IPS-18c (cell line): ENCODE data around the gene CCDC32.
A peak's percentile ranks its signal among the peaks of the same experiment; 100 is the strongest.
"Not testable (repeated sequence)": the region's sequence is repeated elsewhere in the genome, so short reads cannot be mapped to it uniquely, and the experiment has no call there.

Experiments used
- H3K4me3 ChIP-seq: 2 replicates; pipeline ENCODE4 v1.7.0; 2013; ENCODE audit warnings: low read depth, mild to moderate bottlenecking, low read length, moderate library complexity; ENCODE audit not compliant: insufficient read depth
- H3K9me3 ChIP-seq: one replicate; pipeline ENCODE4 v1.6.1; 2013; ENCODE audit warnings: mild to moderate bottlenecking, low read length, moderate library complexity; ENCODE audit not compliant: control insufficient read depth, insufficient read depth

The CCDC32 gene

GRCh38 chr15:40576914-40577313 lies 12.1 kb upstream of the CCDC32 start:
- not testable (repeated sequence) for H3K4me3 ChIP-seq

GRCh38 chr15:40575113-40575512 lies 10.3 kb upstream of the CCDC32 start:
- H3K9me3 ChIP-seq = no peaks in the 10 kb centered on the region
- H3K4me3 ChIP-seq = no peak overlapping the region

More at GRCh38 chr15:40576914-40577313, 12.1 kb upstream of the CCDC32 start:
- not testable (repeated sequence) for H3K9me3 ChIP-seq

GRCh38 chr15:40569129-40569953 lies 4.5 kb upstream of the CCDC32 start, which contains the start of gene RPUSD2:
Gene RPUSD2 (plus strand): TSS chr15:40569299. CDS start chr15:40569338, 39 bp downstream.
- Histone ChIP-seq H3K9me3 (no peaks in the 10 kb centered on the region), H3K4me3 (peak within 1 kb of the TSS; percentile 91)

GRCh38 chr15:40567111-40567510 lies 2.3 kb upstream of the CCDC32 start:
- Histone ChIP-seq H3K9me3 (no peaks in the 10 kb centered on the region), H3K4me3 (no peak overlapping the region)

GRCh38 chr15:40565333-40566238 lies 744 bp upstream of the CCDC32 start:
- no peaks in the 10 kb centered on the region for H3K9me3 ChIP-seq
- peak overlapping the region; percentile 5; the same call in 1 of the 2 replicates for H3K4me3 ChIP-seq

- H3K9me3 ChIP-seq = no peaks in the 10 kb centered on the region
- no peak overlapping the region for H3K4me3 ChIP-seq
Measured at GRCh38 chr15:40563426-40563825, 1.4 kb downstream of the CCDC32 start.

- Histone ChIP-seq H3K4me3 (no peak overlapping the region), H3K9me3 (no peaks in the 10 kb centered on the region)
Measured at GRCh38 chr15:40562691-40563090, 2.2 kb downstream of the CCDC32 start.

GRCh38 chr15:40558952-40559742 lies 5.7 kb downstream of the CCDC32 start:
- Histone ChIP-seq H3K4me3 (no peak overlapping the region), H3K9me3 (no peaks in the 10 kb centered on the region)

GRCh38 chr15:40555876-40556275 lies 9.0 kb downstream of the CCDC32 start:
- no peaks in the 10 kb centered on the region for H3K9me3 ChIP-seq
- no peak overlapping the region for H3K4me3 ChIP-seq

GRCh38 chr15:40554161-40554525 lies 10.7 kb downstream of the CCDC32 start:
- Histone ChIP-seq H3K4me3 (no peak overlapping the region), H3K9me3 (no peaks in the 10 kb centered on the region)

GRCh38 chr15:40550341-40551037 lies 14.4 kb downstream of the CCDC32 start:
- no peak overlapping the region for H3K4me3 ChIP-seq
- H3K9me3 ChIP-seq = no peaks in the 10 kb centered on the region

GRCh38 chr15:40549894-40550293 lies 14.9 kb downstream of the CCDC32 start:
- Histone ChIP-seq H3K4me3 (no peak overlapping the region), H3K9me3 (no peaks in the 10 kb centered on the region)

GRCh38 chr15:40548610-40549009 lies 16.2 kb downstream of the CCDC32 start:
- Histone ChIP-seq H3K9me3 (no peaks in the 10 kb centered on the region), H3K4me3 (no peak overlapping the region)

GRCh38 chr15:40545457-40545856 lies 19.4 kb downstream of the CCDC32 start:
- H3K9me3 ChIP-seq = no peaks in the 10 kb centered on the region

GRCh38 chr15:40543631-40544294 lies 21.1 kb downstream of the CCDC32 start:
- no peaks in the 10 kb centered on the region for H3K9me3 ChIP-seq
- H3K4me3 ChIP-seq = no peak overlapping the region

More at GRCh38 chr15:40545457-40545856, 19.4 kb downstream of the CCDC32 start:
- H3K4me3 ChIP-seq = no peak overlapping the region

- no peak overlapping the region for H3K4me3 ChIP-seq
- H3K9me3 ChIP-seq = no peaks in the 10 kb centered on the region
Measured at GRCh38 chr15:40543082-40543481, 21.8 kb downstream of the CCDC32 start.
